ENCODE measurements around the gene GALNT5. TPM values are rescaled to one million over a fixed set of nuclear protein-coding genes. Genes with fewer than 3 reads are reported as not detected.
A peak's percentile ranks its signal among the peaks of the same experiment; 100 is the strongest.
"Not testable (repeated sequence)": the region's sequence is repeated elsewhere in the genome, so short reads cannot be mapped to it uniquely, and the experiment has no call there.

GALNT5 gene
- total and polyA plus RNA-seq, 7 experiments from 2014 or later = not detected

- DNase-seq; POLR2A ChIA-PET; CTCF ChIA-PET; intact Hi-C loops (cut with micrococcal nuclease); ATAC-seq; H3K27me3 ChIP-seq (ENCODE audit: control insufficient read depth in 2 of 2, insufficient read depth in 2 of 2, low read length in 2 of 2); H3K36me3 ChIP-seq (ENCODE audit: control insufficient read depth in 2 of 3, insufficient read depth in 3 of 3, low read length in 3 of 3); H3K4me3 ChIP-seq (ENCODE audit: low read length); H3K27me3 Mint-ChIP-seq; H3K27ac ChIP-seq (ENCODE audit: low read depth, low read length): not testable (repeated sequence)
- H3K36me3 Mint-ChIP-seq = peaks cover 41 to 69% (median 54%) of the 10 kb centered on the region in 5 donors
- H3K9me3 ChIP-seq (ENCODE audit: control insufficient read depth in 2 of 3, low read length in 3 of 3) = peaks cover 0 to 23% (median 0%) of the 10 kb centered on the region in 3 experiments
- H3K4me3 Mint-ChIP-seq = peak overlapping the region in 1 of 10 donors; percentile 12
- H3K4me1 ChIP-seq (ENCODE audit: control insufficient read depth in 2 of 2, insufficient read depth in 2 of 2, low read length in 2 of 2) = peaks cover 0 to 21% of the 10 kb centered on the region in 2 donors
- H3K4me1 Mint-ChIP-seq = peaks cover 1 to 63% (median 53%) of the 10 kb centered on the region in 7 donors
- H3K9me3 Mint-ChIP-seq = peaks cover 30 to 49% (median 40%) of the 10 kb centered on the region in 11 donors
- H3K27ac Mint-ChIP-seq = peak overlapping the region in 5 of 9 donors; percentile 14 to 65 (median 17)
Measured at GRCh38 chr2:157341381-157341780, 83.9 kb downstream of the GALNT5 start.

- intact Hi-C loops (cut with micrococcal nuclease) = no loop called here
Measured at GRCh38 chr2:157345647-157346389, 88.3 kb downstream of the GALNT5 start.

GRCh38 chr2:157348291-157348921, 90.9 kb downstream of the GALNT5 start:
- H3K36me3 Mint-ChIP-seq = peaks cover 18 to 45% (median 32%) of the 10 kb centered on the region in 5 donors
- intact Hi-C loops (cut with micrococcal nuclease) = loop anchor here in 1 of 2 donors (1.0 to 2.0 kb wide), 2 partner anchors 8 to 14 kb away; no protein-coding TSS in a partner anchor
- H3K27me3 Mint-ChIP-seq = no peaks in the 10 kb centered on the region
- CTCF ChIA-PET = interaction anchor here (0.7 to 4.7 kb wide), 3 partner anchors 12 to 143 kb away, joined by 3 to 39 read pairs (median 4); no protein-coding TSS in a partner anchor
- peaks cover 18 to 25% (median 20%) of the 10 kb centered on the region in 11 donors for H3K9me3 Mint-ChIP-seq
- H3K27ac Mint-ChIP-seq = peak overlapping the region in 8 of 9 donors; percentile 61 to 81 (median 74)
- Histone ChIP-seq H3K4me1 (ENCODE audit: control insufficient read depth in 2 of 2, insufficient read depth in 2 of 2, low read length in 2 of 2) (peaks cover 0 to 19% of the 10 kb centered on the region in 2 donors), H3K36me3 (ENCODE audit: control insufficient read depth in 2 of 3, insufficient read depth in 3 of 3, low read length in 3 of 3) (no peaks in the 10 kb centered on the region), H3K27ac (ENCODE audit: low read depth, low read length) (no peak overlapping the region), H3K4me3 (ENCODE audit: low read length) (no peak overlapping the region), H3K9me3 (ENCODE audit: control insufficient read depth in 2 of 3, low read length in 3 of 3) (peaks cover 0 to 15% (median 0%) of the 10 kb centered on the region in 3 experiments), H3K27me3 (ENCODE audit: control insufficient read depth in 2 of 2, insufficient read depth in 2 of 2, low read length in 2 of 2) (no peaks in the 10 kb centered on the region)
- peaks cover 0 to 70% (median 55%) of the 10 kb centered on the region in 7 donors for H3K4me1 Mint-ChIP-seq
- peak overlapping the region in 8 of 10 donors; percentile 29 to 77 (median 64) for H3K4me3 Mint-ChIP-seq
- POLR2A ChIA-PET = interaction anchor here (0.9 to 1.4 kb wide), 3 partner anchors 13 to 84 kb away, joined by 3 to 5 read pairs (median 4); no protein-coding TSS in a partner anchor
- no peak for DNase-seq
- peak; percentile 16 for ATAC-seq

More at GRCh38 chr2:157345647-157346389, 88.3 kb downstream of the GALNT5 start:
- Histone ChIP-seq H3K27ac (ENCODE audit: low read depth, low read length) (no peak overlapping the region), H3K4me1 (ENCODE audit: control insufficient read depth in 2 of 2, insufficient read depth in 2 of 2, low read length in 2 of 2) (peaks cover 0 to 18% of the 10 kb centered on the region in 2 donors), H3K27me3 (ENCODE audit: control insufficient read depth in 2 of 2, insufficient read depth in 2 of 2, low read length in 2 of 2) (no peaks in the 10 kb centered on the region), H3K9me3 (ENCODE audit: control insufficient read depth in 2 of 3, low read length in 3 of 3) (peaks cover 0 to 23% (median 0%) of the 10 kb centered on the region in 3 experiments), H3K4me3 (ENCODE audit: low read length) (no peak overlapping the region), H3K36me3 (ENCODE audit: control insufficient read depth in 2 of 3, insufficient read depth in 3 of 3, low read length in 3 of 3) (no peaks in the 10 kb centered on the region)
- H3K4me3 Mint-ChIP-seq = peak overlapping the region in 1 of 10 donors; percentile 4
- no peak for ATAC-seq
- ChIA-PET POLR2A (interaction anchor here (0.7 to 1.7 kb wide), 10 partner anchors 8 to 98 kb away, joined by 3 to 12 read pairs (median 4); partner anchors contain the start of gene CYTIP), CTCF (interaction anchor here (1.1 to 4.7 kb wide), 3 partner anchors 9 to 72 kb away, joined by 3 to 39 read pairs (median 5); no protein-coding TSS in a partner anchor)
- no peak for DNase-seq
- H3K36me3 Mint-ChIP-seq = peaks cover 40 to 60% (median 57%) of the 10 kb centered on the region in 5 donors
- peaks cover 30 to 47% (median 40%) of the 10 kb centered on the region in 11 donors for H3K9me3 Mint-ChIP-seq
- peak overlapping the region in 3 of 9 donors; percentile 34 to 73 (median 71) for H3K27ac Mint-ChIP-seq
- peaks cover 0 to 60% (median 48%) of the 10 kb centered on the region in 7 donors for H3K4me1 Mint-ChIP-seq
- no peaks in the 10 kb centered on the region for H3K27me3 Mint-ChIP-seq

GRCh38 chr2:157349949-157350515, 92.5 kb downstream of the GALNT5 start:
- H3K27me3 ChIP-seq (ENCODE audit: control insufficient read depth in 2 of 2, insufficient read depth in 2 of 2, low read length in 2 of 2) = no peaks in the 10 kb centered on the region
- peaks cover 4 to 38% (median 16%) of the 10 kb centered on the region in 5 donors for H3K36me3 Mint-ChIP-seq
- peaks cover 0 to 81% (median 65%) of the 10 kb centered on the region in 7 donors for H3K4me1 Mint-ChIP-seq
- H3K36me3 ChIP-seq (ENCODE audit: control insufficient read depth in 2 of 3, insufficient read depth in 3 of 3, low read length in 3 of 3) = no peaks in the 10 kb centered on the region
- ATAC-seq (no peak), DNase-seq (no peak)
- peaks cover 0 to 3% (median 0%) of the 10 kb centered on the region in 3 experiments for H3K9me3 ChIP-seq (ENCODE audit: control insufficient read depth in 2 of 3, low read length in 3 of 3)
- peaks cover 0 to 25% of the 10 kb centered on the region in 2 donors for H3K4me1 ChIP-seq (ENCODE audit: control insufficient read depth in 2 of 2, insufficient read depth in 2 of 2, low read length in 2 of 2)
- peaks cover 3 to 12% (median 5%) of the 10 kb centered on the region in 11 donors for H3K9me3 Mint-ChIP-seq
- POLR2A ChIA-PET = interaction anchor here (0.9 to 2.7 kb wide), 6 partner anchors 12 to 94 kb away, joined by 3 to 7 read pairs (median 4); partner anchors contain the start of gene CYTIP
- peak overlapping the region in 1 of 10 donors; percentile 14 for H3K4me3 Mint-ChIP-seq
- no peaks in the 10 kb centered on the region for H3K27me3 Mint-ChIP-seq
- CTCF ChIA-PET = interaction anchor here (0.7 to 2.4 kb wide), 7 partner anchors 11 to 94 kb away, joined by 3 to 20 read pairs (median 3); partner anchors contain the start of gene CYTIP
- no peak overlapping the region for H3K27ac ChIP-seq (ENCODE audit: low read depth, low read length)
- intact Hi-C loops (cut with micrococcal nuclease) = loop anchor here in 1 of 2 donors (2.0 kb wide), 2 partner anchors 15 to 17 kb away; no protein-coding TSS in a partner anchor
- H3K27ac Mint-ChIP-seq = peak overlapping the region in 4 of 9 donors; percentile 31 to 77 (median 46)
- H3K4me3 ChIP-seq (ENCODE audit: low read length) = no peak overlapping the region

GRCh38 chr2:157355618-157356017, 98.1 kb downstream of the GALNT5 start:
- no peak overlapping the region for H3K27ac ChIP-seq (ENCODE audit: low read depth, low read length)

More at GRCh38 chr2:157355618-157356017, 98.1 kb downstream of the GALNT5 start:
- ChIA-PET POLR2A (interaction anchor here (0.7 to 1.1 kb wide), 4 partner anchors 10 to 88 kb away, joined by 3 to 4 read pairs (median 4); partner anchors contain the start of gene CYTIP), CTCF (interaction anchor here (2.3 kb wide), 1 partner anchor 20 kb away, joined by 12 read pairs; no protein-coding TSS in a partner anchor)
- Mint-ChIP-seq H3K27ac (peak overlapping the region in 5 of 9 donors; percentile 29 to 63 (median 42)), H3K4me1 (peaks cover 4 to 71% (median 63%) of the 10 kb centered on the region in 7 donors), H3K9me3 (peaks cover 0 to 11% (median under 1%) of the 10 kb centered on the region in 11 donors), H3K4me3 (peak overlapping the region in 2 of 10 donors; percentile 5 to 53), H3K27me3 (no peaks in the 10 kb centered on the region), H3K36me3 (peaks cover 0 to 39% (median 5%) of the 10 kb centered on the region in 5 donors)
- DNase-seq = no peak
- Histone ChIP-seq H3K9me3 (ENCODE audit: control insufficient read depth in 2 of 3, low read length in 3 of 3) (no peaks in the 10 kb centered on the region), H3K4me3 (ENCODE audit: low read length) (no peak overlapping the region), H3K4me1 (ENCODE audit: control insufficient read depth in 2 of 2, insufficient read depth in 2 of 2, low read length in 2 of 2) (peaks cover 0 to 21% of the 10 kb centered on the region in 2 donors), H3K27me3 (ENCODE audit: control insufficient read depth in 2 of 2, insufficient read depth in 2 of 2, low read length in 2 of 2) (no peaks in the 10 kb centered on the region), H3K36me3 (ENCODE audit: control insufficient read depth in 2 of 3, insufficient read depth in 3 of 3, low read length in 3 of 3) (no peaks in the 10 kb centered on the region)
- intact Hi-C loops (cut with micrococcal nuclease) = loop anchor here in 1 of 2 donors (1.0 to 2.0 kb wide), 3 partner anchors 7 to 17 kb away; no protein-coding TSS in a partner anchor
- no peak for ATAC-seq
